Measurements from ENCODE around the gene GADL1.

GADL1 gene

GRCh38 chr3:30694148-30694547 is 200.3 kb downstream of the GADL1 start:
- no peak for TF ChIP-seq HDGF (IDR thresholded peaks at IDR 0.05; ENCODE audit: borderline replicate concordance)
- TF ChIP-seq FOXM1 (IDR thresholded peaks at IDR 0.05; ENCODE audit: borderline replicate concordance): no peak
- TF ChIP-seq ELF4 (IDR thresholded peaks at IDR 0.05): no peak
- TF ChIP-seq ARNT (IDR thresholded peaks at IDR 0.05): no peak
- TF ChIP-seq LEF1 (IDR thresholded peaks at IDR 0.05; ENCODE audit: borderline replicate concordance): no peak
- no peak for TF ChIP-seq FOXA1 (IDR thresholded peaks at IDR 0.05)
- no peak for TF ChIP-seq PKNOX1 (IDR thresholded peaks at IDR 0.05)
- TF ChIP-seq BHLHE40 (IDR thresholded peaks at IDR 0.05; ENCODE audit: borderline replicate concordance): no peak
- ChIA-PET CTCF (interaction anchor here (0.5 to 1.2 kb wide), 3 partner anchors 67 to 651 kb away, joined by 3 to 4 read pairs (median 4); no protein-coding TSS in a partner anchor), POLR2A (interaction anchor here (1.2 kb wide), 1 partner anchor 88 kb away, joined by 3 read pairs; the partner anchor contains the start of gene TGFBR2)

GRCh38 chr3:30693470-30694120 is 200.9 kb downstream of the GADL1 start:
- peak; percentile 59 for DNase-seq (ENCODE audit: extremely low spot score)
- TF ChIP-seq ELF4 (IDR thresholded peaks at IDR 0.05) (no peak), SUZ12 (IDR thresholded peaks at IDR 0.05) (no peak), CTBP1 (IDR thresholded peaks at IDR 0.05; ENCODE audit: borderline replicate concordance) (no peak), L3MBTL2 (conservative IDR thresholded peaks at IDR 0.05) (no peak)
- CTCF ChIA-PET: interaction anchor here (0.5 to 1.4 kb wide), 9 partner anchors 51 to 1840 kb away, joined by 3 to 8 read pairs (median 4); no protein-coding TSS in a partner anchor
- POLR2A ChIA-PET: interaction anchor here (1.2 kb wide), 1 partner anchor 87 kb away, joined by 3 read pairs; the partner anchor contains the start of gene TGFBR2

More at GRCh38 chr3:30694148-30694547, 200.3 kb downstream of the GADL1 start:
- DNase-seq (ENCODE audit: extremely low spot score): no peak

DNA sequence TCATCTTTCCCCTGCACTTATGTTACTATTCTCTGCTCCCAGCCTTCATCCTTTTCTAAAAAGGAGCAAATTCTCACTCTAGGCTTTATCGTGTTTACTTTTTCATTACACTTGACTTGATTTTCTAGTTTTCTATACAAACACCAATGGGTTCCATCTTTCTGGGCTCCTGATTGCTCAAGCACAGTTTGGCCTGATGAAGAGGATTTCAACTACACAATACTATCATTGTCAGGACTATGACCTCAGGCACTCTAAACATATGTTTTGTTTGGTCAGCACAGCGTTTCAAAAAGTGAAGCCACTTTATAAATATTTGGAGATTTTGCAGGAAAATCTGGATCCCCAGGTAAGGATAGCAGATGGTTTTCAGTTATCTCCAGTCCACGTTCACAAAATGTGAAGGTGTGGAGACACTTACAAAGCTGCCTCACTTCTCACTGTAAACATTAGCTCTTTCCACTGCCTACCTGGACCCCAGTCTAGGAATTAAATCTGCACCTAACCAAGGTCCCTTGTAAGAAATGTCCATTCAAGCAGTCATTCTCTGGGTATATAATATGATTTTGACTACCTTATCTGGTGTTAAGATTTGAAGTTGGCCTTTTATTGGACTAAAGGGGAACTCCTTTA is 201.8 kb downstream of the GADL1 start:
- ChIA-PET CTCF (interaction anchor here (0.5 to 1.4 kb wide), 4 partner anchors 493 to 1839 kb away, joined by 4 to 8 read pairs (median 6); no protein-coding TSS in a partner anchor), POLR2A (no interaction called here)
- TF ChIP-seq TARDBP (IDR thresholded peaks at IDR 0.05): no peak
- no peak for TF ChIP-seq SUZ12 (IDR thresholded peaks at IDR 0.05)
- no peak for TF ChIP-seq FOXM1 (IDR thresholded peaks at IDR 0.05; ENCODE audit: borderline replicate concordance)
- no peak for TF ChIP-seq HDGF (IDR thresholded peaks at IDR 0.05; ENCODE audit: borderline replicate concordance)
- TF ChIP-seq ELF4 (IDR thresholded peaks at IDR 0.05): no peak
- TF ChIP-seq FOXA1 (IDR thresholded peaks at IDR 0.05): no peak
- no peak for TF ChIP-seq LEF1 (IDR thresholded peaks at IDR 0.05; ENCODE audit: borderline replicate concordance)
- TF ChIP-seq L3MBTL2 (conservative IDR thresholded peaks at IDR 0.05): no peak
- no peak for TF ChIP-seq PKNOX1 (IDR thresholded peaks at IDR 0.05)
- no peak for TF ChIP-seq ZNF384 (IDR thresholded peaks at IDR 0.05)
- no peak for TF ChIP-seq NFRKB (IDR thresholded peaks at IDR 0.05)
- TF ChIP-seq FOXK2 (IDR thresholded peaks at IDR 0.05): no peak
- no peak for TF ChIP-seq BHLHE40 (IDR thresholded peaks at IDR 0.05; ENCODE audit: borderline replicate concordance)
- no peak for DNase-seq (ENCODE audit: extremely low spot score)

DNA sequence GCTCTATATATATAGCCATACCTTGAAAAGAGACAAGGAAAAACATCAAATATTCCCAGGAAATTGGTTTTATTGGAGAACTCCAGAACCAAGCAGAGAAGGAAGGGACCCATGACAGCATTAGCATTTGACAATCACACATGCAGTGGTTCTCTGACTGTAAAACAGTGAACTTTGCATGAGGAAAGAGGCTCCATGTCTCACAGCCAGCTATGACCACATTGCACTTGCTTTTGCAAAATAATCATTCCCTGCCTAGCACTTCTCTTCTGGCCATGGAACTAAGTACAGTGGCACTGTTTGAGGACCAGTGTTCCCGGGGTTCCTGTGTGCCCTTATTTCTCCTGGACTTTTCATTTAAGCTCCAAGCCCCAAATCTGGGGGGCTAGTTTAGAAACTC is 202.5 kb downstream of the GADL1 start:
- POLR2A ChIA-PET: no interaction called here
- DNase-seq (ENCODE audit: extremely low spot score): no peak
- CTCF ChIA-PET: interaction anchor here (0.6 to 1.4 kb wide), 2 partner anchors 493 to 649 kb away, joined by 3 to 6 read pairs; no protein-coding TSS in a partner anchor
- no peak for TF ChIP-seq CTBP1 (IDR thresholded peaks at IDR 0.05; ENCODE audit: borderline replicate concordance)
- no peak for TF ChIP-seq FOXK2 (IDR thresholded peaks at IDR 0.05)
- no peak for TF ChIP-seq LEF1 (IDR thresholded peaks at IDR 0.05; ENCODE audit: borderline replicate concordance)
- TF ChIP-seq L3MBTL2 (conservative IDR thresholded peaks at IDR 0.05): no peak
- TF ChIP-seq TARDBP (IDR thresholded peaks at IDR 0.05): no peak
- no peak for TF ChIP-seq ARNT (IDR thresholded peaks at IDR 0.05)
- no peak for TF ChIP-seq FOXM1 (IDR thresholded peaks at IDR 0.05; ENCODE audit: borderline replicate concordance)
- TF ChIP-seq BHLHE40 (IDR thresholded peaks at IDR 0.05; ENCODE audit: borderline replicate concordance): no peak
- no peak for TF ChIP-seq ELF4 (IDR thresholded peaks at IDR 0.05)

GRCh38 chr3:30691249-30691880 is 203.1 kb downstream of the GADL1 start:
- DNase-seq (ENCODE audit: extremely low spot score): no peak
- ChIA-PET POLR2A (no interaction called here), CTCF (interaction anchor here (0.6 kb wide), 1 partner anchor 492 kb away, joined by 3 read pairs; no protein-coding TSS in a partner anchor)
- TF ChIP-seq ELF4 (IDR thresholded peaks at IDR 0.05): no peak
- TF ChIP-seq ARNT (IDR thresholded peaks at IDR 0.05): no peak
- no peak for TF ChIP-seq TARDBP (IDR thresholded peaks at IDR 0.05)

DNA sequence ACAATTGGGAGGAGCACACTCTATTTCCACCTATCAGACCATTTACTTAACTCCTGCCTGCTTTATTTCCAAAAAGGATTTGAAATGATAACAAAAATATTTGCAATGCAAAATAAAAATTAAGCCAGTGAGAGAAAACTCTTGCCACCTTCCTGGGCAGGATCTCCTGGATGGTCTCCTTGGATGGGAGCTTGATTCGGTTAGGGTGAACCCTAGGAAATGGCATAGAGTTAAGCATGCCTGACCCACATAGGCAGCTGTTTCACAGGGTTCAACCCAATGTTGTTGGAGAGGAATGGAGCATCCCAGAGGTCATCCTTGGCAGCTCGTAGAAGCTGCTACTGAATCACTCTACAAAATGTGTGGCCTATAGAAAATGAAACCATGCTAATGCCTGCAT is 204.3 kb downstream of the GADL1 start:
- POLR2A ChIA-PET: no interaction called here
- TF ChIP-seq LEF1 (IDR thresholded peaks at IDR 0.05; ENCODE audit: borderline replicate concordance): no peak
- no peak for TF ChIP-seq L3MBTL2 (conservative IDR thresholded peaks at IDR 0.05)
- no peak for TF ChIP-seq ARNT (IDR thresholded peaks at IDR 0.05)
- TF ChIP-seq CTBP1 (IDR thresholded peaks at IDR 0.05; ENCODE audit: borderline replicate concordance): no peak
- no peak for TF ChIP-seq SP1 (IDR thresholded peaks at IDR 0.05)
- TF ChIP-seq TARDBP (IDR thresholded peaks at IDR 0.05): no peak
- no peak for TF ChIP-seq SUZ12 (IDR thresholded peaks at IDR 0.05)
- CTCF ChIA-PET: no interaction called here
- no peak for DNase-seq (ENCODE audit: extremely low spot score)
